Liver (tissue), 3 donors: ENCODE data around the gene CCDC80.

ENCODE experiments used
- CTCF ChIP-seq: fragments of 150-350 bp; IDR thresholded peaks from 2 replicates; pipeline ENCODE4 v1.5.1; 2017; ENCODE audit warnings: improper control_type of control experiment, low read depth, low read length; ENCODE audit not compliant: missing input control
- EGR1 ChIP-seq, 2 donors: IDR thresholded peaks; 2 replicates each; pipeline ENCODE4 v1.6.1; 2016 to 2018; ENCODE audit warnings: antibody characterized with exemption in 2 of 2, low read depth in 2 of 2
- SP1 ChIP-seq: IDR thresholded peaks from 2 replicates; pipeline ENCODE4 v1.6.1; 2018; ENCODE audit warnings: antibody characterized with exemption, mild to moderate bottlenecking
- TAF1 ChIP-seq: conservative IDR thresholded peaks from 2 replicates; pipeline ENCODE4 v1.6.1; 2016; ENCODE audit warnings: antibody characterized with exemption, mild to moderate bottlenecking
- YY1 ChIP-seq: IDR thresholded peaks from 2 replicates; pipeline ENCODE4 v1.6.1; 2016; ENCODE audit warnings: antibody characterized with exemption, mild to moderate bottlenecking
- TF ChIP-seq, protein P1 (sequence below): IDR thresholded peaks from 2 replicates; pipeline ENCODE4 v1.6.1; 2016; ENCODE audit warnings: antibody characterized with exemption, mild to moderate bottlenecking
- TF ChIP-seq, protein P2 (sequence below): IDR thresholded peaks from 2 replicates; pipeline ENCODE4 v1.6.1; 2016; ENCODE audit warnings: antibody characterized with exemption
- TF ChIP-seq, protein P3 (sequence below): IDR thresholded peaks from 2 replicates; pipeline ENCODE4 v1.6.1; 2016; ENCODE audit warnings: antibody characterized with exemption
- donor health status: healthy.
- donor health status: healthy.

GRCh38 chr3:112689989-112690388, 49.0 kb upstream of the CCDC80 start:
- TF ChIP-seq, protein P1, sequence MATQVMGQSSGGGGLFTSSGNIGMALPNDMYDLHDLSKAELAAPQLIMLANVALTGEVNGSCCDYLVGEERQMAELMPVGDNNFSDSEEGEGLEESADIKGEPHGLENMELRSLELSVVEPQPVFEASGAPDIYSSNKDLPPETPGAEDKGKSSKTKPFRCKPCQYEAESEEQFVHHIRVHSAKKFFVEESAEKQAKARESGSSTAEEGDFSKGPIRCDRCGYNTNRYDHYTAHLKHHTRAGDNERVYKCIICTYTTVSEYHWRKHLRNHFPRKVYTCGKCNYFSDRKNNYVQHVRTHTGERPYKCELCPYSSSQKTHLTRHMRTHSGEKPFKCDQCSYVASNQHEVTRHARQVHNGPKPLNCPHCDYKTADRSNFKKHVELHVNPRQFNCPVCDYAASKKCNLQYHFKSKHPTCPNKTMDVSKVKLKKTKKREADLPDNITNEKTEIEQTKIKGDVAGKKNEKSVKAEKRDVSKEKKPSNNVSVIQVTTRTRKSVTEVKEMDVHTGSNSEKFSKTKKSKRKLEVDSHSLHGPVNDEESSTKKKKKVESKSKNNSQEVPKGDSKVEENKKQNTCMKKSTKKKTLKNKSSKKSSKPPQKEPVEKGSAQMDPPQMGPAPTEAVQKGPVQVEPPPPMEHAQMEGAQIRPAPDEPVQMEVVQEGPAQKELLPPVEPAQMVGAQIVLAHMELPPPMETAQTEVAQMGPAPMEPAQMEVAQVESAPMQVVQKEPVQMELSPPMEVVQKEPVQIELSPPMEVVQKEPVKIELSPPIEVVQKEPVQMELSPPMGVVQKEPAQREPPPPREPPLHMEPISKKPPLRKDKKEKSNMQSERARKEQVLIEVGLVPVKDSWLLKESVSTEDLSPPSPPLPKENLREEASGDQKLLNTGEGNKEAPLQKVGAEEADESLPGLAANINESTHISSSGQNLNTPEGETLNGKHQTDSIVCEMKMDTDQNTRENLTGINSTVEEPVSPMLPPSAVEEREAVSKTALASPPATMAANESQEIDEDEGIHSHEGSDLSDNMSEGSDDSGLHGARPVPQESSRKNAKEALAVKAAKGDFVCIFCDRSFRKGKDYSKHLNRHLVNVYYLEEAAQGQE = no peak
- no peak for TF ChIP-seq CTCF
- no peak for TF ChIP-seq SP1
- TF ChIP-seq, protein P2, sequence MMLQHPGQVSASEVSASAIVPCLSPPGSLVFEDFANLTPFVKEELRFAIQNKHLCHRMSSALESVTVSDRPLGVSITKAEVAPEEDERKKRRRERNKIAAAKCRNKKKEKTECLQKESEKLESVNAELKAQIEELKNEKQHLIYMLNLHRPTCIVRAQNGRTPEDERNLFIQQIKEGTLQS = no peak
- no peak for TF ChIP-seq YY1
- TF ChIP-seq EGR1 (IDR thresholded peaks at IDR 0.05; ENCODE audit: low read depth in 2 of 2) = no peak
- TF ChIP-seq TAF1 = no peak
- TF ChIP-seq, protein P3, sequence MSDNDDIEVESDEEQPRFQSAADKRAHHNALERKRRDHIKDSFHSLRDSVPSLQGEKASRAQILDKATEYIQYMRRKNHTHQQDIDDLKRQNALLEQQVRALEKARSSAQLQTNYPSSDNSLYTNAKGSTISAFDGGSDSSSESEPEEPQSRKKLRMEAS = no peak
